SK-N-MC (cell line): ENCODE results near the gene MBOAT2.

ENCODE experiments used
- FOXP2 ChIP-seq: optimal IDR thresholded peaks from 2 replicates; pipeline ENCODE3; 2011; ENCODE audit warnings: mild to moderate bottlenecking, moderate library complexity; ENCODE audit not compliant: insufficient read depth; ENCODE audit errors: extremely low read length, control extremely low read depth
- POLR2AphosphoS5 ChIP-seq: IDR thresholded peaks from 2 replicates; pipeline ENCODE4 v1.6.1; 2012; ENCODE audit warnings: mild to moderate bottlenecking, low read depth, low read length, borderline replicate concordance

- TF ChIP-seq FOXP2 (no peak), POLR2AphosphoS5 (no peak)
Measured at GRCh38 chr2:8849327-8849726, 154.2 kb downstream of the MBOAT2 start.
